Endothelial cell (in vitro differentiated cells): ENCODE data around the gene TPT1. TPM values are rescaled to one million over a fixed set of nuclear protein-coding genes. Genes with fewer than 3 reads are reported as not detected.

Experiments used
- DNase-seq: peaks from one replicate; pipeline ENCODE4 v3.0.0; 2021; ENCODE audit warnings: low spot score
- H3K27ac Mint-ChIP-seq: one replicate; pipeline ENCODE4 v1.8.0; 2021; ENCODE audit warnings: mixed read lengths, inconsistent platforms; ENCODE audit not compliant: unreplicated experiment
- H3K27me3 Mint-ChIP-seq: one replicate; pipeline ENCODE4 v1.8.0; 2021; ENCODE audit warnings: mild to moderate bottlenecking, moderate library complexity, mixed read lengths, inconsistent platforms; ENCODE audit not compliant: unreplicated experiment
- H3K36me3 Mint-ChIP-seq: one replicate; pipeline ENCODE4 v1.8.0; 2021; ENCODE audit warnings: mild to moderate bottlenecking, low read depth, mixed read lengths, inconsistent platforms; ENCODE audit not compliant: unreplicated experiment
- H3K4me1 Mint-ChIP-seq: one replicate; pipeline ENCODE4 v1.8.0; 2021; ENCODE audit warnings: mild to moderate bottlenecking, mixed read lengths, inconsistent platforms; ENCODE audit not compliant: unreplicated experiment
- H3K4me3 Mint-ChIP-seq: one replicate; pipeline ENCODE4 v1.8.0; 2021; ENCODE audit warnings: mild to moderate bottlenecking, mixed read lengths, inconsistent platforms; ENCODE audit not compliant: unreplicated experiment
- H3K9me3 Mint-ChIP-seq: one replicate; pipeline ENCODE4 v1.8.0; 2021; ENCODE audit warnings: mixed read lengths, inconsistent platforms; ENCODE audit not compliant: unreplicated experiment
- total RNA-seq: library from RNA; stranded (reverse); fragmentation: NEBNext Ultra II Directional; extraction: Animal tissue kit (Norgen Biotek cat#: 25700); gene quantifications from one replicate; pipeline ENCODE4 v1.2.1, GENCODE V29; 2021; ENCODE audit not compliant: unreplicated experiment
- TF ChIP-seq, protein P1 (sequence below): fragments of 200-600 bp; sonication (generic); IDR thresholded peaks from one replicate; pipeline ENCODE4 v1.5.0; 2021; ENCODE audit warnings: antibody characterized with exemption; ENCODE audit not compliant: unreplicated experiment

The TPT1 gene
- total RNA-seq, 1 donor from 2014 or later, result 7,126 TPM

DNA sequence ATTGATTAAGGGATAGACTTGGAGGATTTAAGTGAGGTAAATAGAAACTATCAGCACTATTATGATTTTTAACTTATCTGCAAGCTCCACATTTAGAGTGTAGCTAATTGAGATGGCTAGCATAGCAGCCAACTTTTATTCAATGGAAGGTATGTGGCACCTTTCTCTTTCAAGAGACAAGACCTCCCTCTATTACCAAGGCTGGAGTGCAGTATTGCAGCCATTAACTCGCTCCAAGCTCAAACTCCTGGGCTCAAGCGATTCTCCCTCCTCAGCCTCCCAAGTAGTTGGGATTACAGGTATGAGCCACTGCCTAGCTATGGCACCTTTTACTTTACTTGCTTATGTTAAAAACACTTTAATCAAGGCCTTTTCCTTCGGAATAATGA, 8.2 kb downstream of the TPT1 start:
- Mint-ChIP-seq H3K4me1 (peaks cover 79% of the 10 kb centered on the region), H3K4me3 (no peak overlapping the region), H3K9me3 (no peaks in the 10 kb centered on the region), H3K27ac (peak overlapping the region; percentile 64), H3K36me3 (peaks cover 31% of the 10 kb centered on the region), H3K27me3 (peaks cover 6% of the 10 kb centered on the region)
- TF ChIP-seq, protein P1, sequence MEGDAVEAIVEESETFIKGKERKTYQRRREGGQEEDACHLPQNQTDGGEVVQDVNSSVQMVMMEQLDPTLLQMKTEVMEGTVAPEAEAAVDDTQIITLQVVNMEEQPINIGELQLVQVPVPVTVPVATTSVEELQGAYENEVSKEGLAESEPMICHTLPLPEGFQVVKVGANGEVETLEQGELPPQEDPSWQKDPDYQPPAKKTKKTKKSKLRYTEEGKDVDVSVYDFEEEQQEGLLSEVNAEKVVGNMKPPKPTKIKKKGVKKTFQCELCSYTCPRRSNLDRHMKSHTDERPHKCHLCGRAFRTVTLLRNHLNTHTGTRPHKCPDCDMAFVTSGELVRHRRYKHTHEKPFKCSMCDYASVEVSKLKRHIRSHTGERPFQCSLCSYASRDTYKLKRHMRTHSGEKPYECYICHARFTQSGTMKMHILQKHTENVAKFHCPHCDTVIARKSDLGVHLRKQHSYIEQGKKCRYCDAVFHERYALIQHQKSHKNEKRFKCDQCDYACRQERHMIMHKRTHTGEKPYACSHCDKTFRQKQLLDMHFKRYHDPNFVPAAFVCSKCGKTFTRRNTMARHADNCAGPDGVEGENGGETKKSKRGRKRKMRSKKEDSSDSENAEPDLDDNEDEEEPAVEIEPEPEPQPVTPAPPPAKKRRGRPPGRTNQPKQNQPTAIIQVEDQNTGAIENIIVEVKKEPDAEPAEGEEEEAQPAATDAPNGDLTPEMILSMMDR, result no peak
- no peak for DNase-seq

DNA sequence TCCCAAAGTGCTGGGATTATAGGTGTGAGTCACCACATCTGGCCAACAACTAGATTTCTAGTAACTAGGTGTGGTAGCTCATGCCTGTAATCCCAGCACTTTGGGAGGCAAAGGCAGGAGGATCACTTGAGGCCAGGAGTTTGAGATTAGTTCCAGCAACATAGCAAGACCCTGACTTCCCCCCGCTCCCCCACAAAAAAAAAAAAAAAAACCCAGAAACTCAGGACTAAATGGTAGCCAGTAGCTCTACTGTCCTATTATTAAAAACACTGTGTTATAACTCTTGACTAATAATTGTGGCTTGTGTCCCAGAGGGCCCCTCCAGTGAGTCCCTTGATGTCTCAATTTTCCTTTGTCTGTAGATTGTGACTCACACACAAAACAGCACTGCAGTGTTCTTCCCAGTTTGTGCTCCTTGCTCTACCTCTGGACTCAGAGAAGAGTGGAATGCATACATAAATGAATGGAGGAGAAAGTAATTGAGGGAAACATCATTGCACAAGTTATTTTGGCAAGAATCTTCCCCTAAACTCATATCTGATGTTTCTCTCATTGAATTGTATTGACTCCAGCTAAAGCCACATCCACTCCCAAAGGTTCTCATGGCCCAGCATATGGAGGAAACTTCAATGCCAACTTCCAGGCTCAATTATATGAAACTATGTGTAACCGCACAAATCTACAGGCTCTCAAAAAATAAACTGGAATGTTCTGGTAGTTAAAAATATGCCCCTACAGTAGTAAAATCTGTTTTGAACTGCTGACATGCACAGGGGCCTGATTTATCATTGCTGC, 8.8 kb downstream of the TPT1 start:
- peaks cover 79% of the 10 kb centered on the region for H3K4me1 Mint-ChIP-seq
- peak overlapping the region; percentile 64 for H3K27ac Mint-ChIP-seq

GRCh38 chr13:45331692-45332035, 9.3 kb downstream of the TPT1 start:
- Mint-ChIP-seq H3K27ac (peak overlapping the region; percentile 94), H3K4me1 (peaks cover 77% of the 10 kb centered on the region), H3K36me3 (peaks cover 20% of the 10 kb centered on the region), H3K4me3 (no peak overlapping the region), H3K27me3 (peaks cover 12% of the 10 kb centered on the region), H3K9me3 (no peaks in the 10 kb centered on the region)
- TF ChIP-seq, protein P1, result no peak
- no peak for DNase-seq

More for the DNA sequence above, 8.8 kb downstream of the TPT1 start:
- peaks cover 26% of the 10 kb centered on the region for H3K36me3 Mint-ChIP-seq
- TF ChIP-seq, protein P1, result no peak
- H3K9me3 Mint-ChIP-seq, result no peaks in the 10 kb centered on the region
- DNase-seq, result no peak
- peaks cover 8% of the 10 kb centered on the region for H3K27me3 Mint-ChIP-seq
- H3K4me3 Mint-ChIP-seq, result no peak overlapping the region

GRCh38 chr13:45331123-45331619, 9.8 kb downstream of the TPT1 start:
- peaks cover 12% of the 10 kb centered on the region for H3K27me3 Mint-ChIP-seq
- peaks cover 15% of the 10 kb centered on the region for H3K36me3 Mint-ChIP-seq
- peaks cover 72% of the 10 kb centered on the region for H3K4me1 Mint-ChIP-seq
- TF ChIP-seq, protein P1, result no peak
- H3K9me3 Mint-ChIP-seq, result no peaks in the 10 kb centered on the region
- H3K27ac Mint-ChIP-seq, result peak overlapping the region; percentile 94
- H3K4me3 Mint-ChIP-seq, result no peak overlapping the region
- DNase-seq, result no peak

- no peak for DNase-seq
- Mint-ChIP-seq H3K27me3 (peaks cover 7% of the 10 kb centered on the region), H3K4me1 (peaks cover 52% of the 10 kb centered on the region)
These were observed 12.3 kb downstream of the TPT1 start for GRCh38 chr13:45328661-45329111.

More at GRCh38 chr13:45328661-45329111, 12.3 kb downstream of the TPT1 start:
- Mint-ChIP-seq H3K27ac (peak overlapping the region; percentile 42), H3K9me3 (no peaks in the 10 kb centered on the region), H3K36me3 (no peaks in the 10 kb centered on the region), H3K4me3 (no peak overlapping the region)
- TF ChIP-seq, protein P1, result no peak
